ENCODE measurements around the gene NAA20. TPM values are rescaled to one million over a fixed set of nuclear protein-coding genes. Genes with fewer than 3 reads are reported as not detected.

The NAA20 gene
- total RNA-seq, 4 donors from 2014 or later: 13.3 to 20.9 (median 15.4) TPM

GRCh38 chr20:20021835-20022234, 4.7 kb downstream of the NAA20 start:
- peak overlapping the region in 1 of 4 donors; percentile 25 for H3K27ac ChIP-seq
- peaks cover 0 to 19% (median 6%) of the 10 kb centered on the region in 4 donors for H3K4me1 ChIP-seq
- TF ChIP-seq CTCF (IDR thresholded peaks at IDR 0.05) (no peak), POLR2A (IDR thresholded peaks at IDR 0.05) (no peak)
- H3K36me3 ChIP-seq: peaks cover 0 to 25% (median 0%) of the 10 kb centered on the region in 3 donors
- H3K27me3 ChIP-seq: no peaks in the 10 kb centered on the region
- no peak overlapping the region for H3K4me3 ChIP-seq
- no peaks in the 10 kb centered on the region for H3K9me3 ChIP-seq
- DNase-seq: no peak

GRCh38 chr20:20022498-20022897, 5.3 kb downstream of the NAA20 start:
- Histone ChIP-seq H3K4me1 (peaks cover 0 to 19% (median 6%) of the 10 kb centered on the region in 4 donors), H3K27ac (peak overlapping the region in 1 of 4 donors; percentile 25), H3K36me3 (peaks cover 0 to 31% (median 0%) of the 10 kb centered on the region in 3 donors), H3K9me3 (no peaks in the 10 kb centered on the region), H3K4me3 (no peak overlapping the region), H3K27me3 (no peaks in the 10 kb centered on the region)
- TF ChIP-seq CTCF (IDR thresholded peaks at IDR 0.05) (no peak), POLR2A (IDR thresholded peaks at IDR 0.05) (no peak)
- DNase-seq: no peak

GRCh38 chr20:20023395-20023794, 6.2 kb downstream of the NAA20 start:
- Histone ChIP-seq H3K4me3 (no peak overlapping the region), H3K36me3 (peaks cover 0 to 40% (median 0%) of the 10 kb centered on the region in 3 donors), H3K4me1 (peaks cover 0 to 14% (median 2%) of the 10 kb centered on the region in 4 donors), H3K27ac (no peak overlapping the region), H3K27me3 (no peaks in the 10 kb centered on the region), H3K9me3 (no peaks in the 10 kb centered on the region)
- DNase-seq: no peak
- TF ChIP-seq POLR2A (IDR thresholded peaks at IDR 0.05): no peak
- no peak for TF ChIP-seq CTCF (IDR thresholded peaks at IDR 0.05)

GRCh38 chr20:20024942-20025341, 7.8 kb downstream of the NAA20 start:
- Histone ChIP-seq H3K27me3 (no peaks in the 10 kb centered on the region), H3K27ac (no peak overlapping the region), H3K4me3 (no peak overlapping the region), H3K36me3 (peaks cover 0 to 55% (median 0%) of the 10 kb centered on the region in 3 donors), H3K9me3 (no peaks in the 10 kb centered on the region), H3K4me1 (peaks cover 0 to 6% (median 0%) of the 10 kb centered on the region in 4 donors)
- TF ChIP-seq POLR2A (IDR thresholded peaks at IDR 0.05) (no peak), CTCF (IDR thresholded peaks at IDR 0.05) (no peak)
- DNase-seq: no peak

- no peak overlapping the region for H3K4me3 ChIP-seq
- H3K27me3 ChIP-seq: no peaks in the 10 kb centered on the region
- TF ChIP-seq CTCF (IDR thresholded peaks at IDR 0.05) (no peak), POLR2A (IDR thresholded peaks at IDR 0.05) (no peak)
- H3K36me3 ChIP-seq: peaks cover 0 to 63% (median 0%) of the 10 kb centered on the region in 3 donors
- no peaks in the 10 kb centered on the region for H3K9me3 ChIP-seq
- DNase-seq: no peak
- H3K27ac ChIP-seq: no peak overlapping the region
- no peaks in the 10 kb centered on the region for H3K4me1 ChIP-seq
These were observed 10.1 kb downstream of the NAA20 start for GRCh38 chr20:20027284-20027683.

- Histone ChIP-seq H3K27me3 (no peaks in the 10 kb centered on the region), H3K27ac (no peak overlapping the region), H3K4me1 (no peaks in the 10 kb centered on the region), H3K9me3 (no peaks in the 10 kb centered on the region), H3K36me3 (peaks cover 0 to 84% (median 0%) of the 10 kb centered on the region in 3 donors), H3K4me3 (no peak overlapping the region)
- DNase-seq: no peak
- TF ChIP-seq POLR2A (IDR thresholded peaks at IDR 0.05): no peak
- TF ChIP-seq CTCF (IDR thresholded peaks at IDR 0.05): no peak
These were observed 14.6 kb downstream of the NAA20 start for GRCh38 chr20:20031790-20032189.

All from Peyer's patch (tissue), 4 donors.